Measurements from ENCODE around the gene PFKFB4. TPM values are rescaled to one million over a fixed set of nuclear protein-coding genes. Genes with fewer than 3 reads are reported as not detected.

PFKFB4 gene
- total RNA-seq, 1 donor from 2014 or later = 22.0 TPM

GRCh38 chr3:48587686-48588085, 31.1 kb upstream of the PFKFB4 start:
- FAIRE-seq = no peak
- no peak for DNase-seq (ENCODE audit: low spot score in 2 of 2)

- FAIRE-seq = no peak
These were observed 28.8 kb upstream of the PFKFB4 start for GRCh38 chr3:48585411-48585810.

GRCh38 chr3:48584836-48585235, 28.2 kb upstream of the PFKFB4 start:
- DNase-seq (ENCODE audit: low spot score in 2 of 2) (no peak), FAIRE-seq (no peak)

More at GRCh38 chr3:48585411-48585810, 28.8 kb upstream of the PFKFB4 start:
- DNase-seq (ENCODE audit: low spot score in 2 of 2) = no peak

GRCh38 chr3:48581621-48582481, 25.2 kb upstream of the PFKFB4 start:
- FAIRE-seq (no peak), DNase-seq (ENCODE audit: low spot score in 2 of 2) (no peak)

GRCh38 chr3:48576647-48577046, 20.0 kb upstream of the PFKFB4 start:
- FAIRE-seq = no peak
- DNase-seq (ENCODE audit: low spot score in 2 of 2) = no peak

- DNase-seq (ENCODE audit: low spot score in 2 of 2) (no peak), FAIRE-seq (no peak)
These were observed 18.8 kb upstream of the PFKFB4 start for GRCh38 chr3:48575366-48575765.

GRCh38 chr3:48573973-48574585, 17.5 kb upstream of the PFKFB4 start:
- DNase-seq (ENCODE audit: low spot score in 2 of 2) (no peak), FAIRE-seq (no peak)

- FAIRE-seq (no peak), DNase-seq (ENCODE audit: low spot score in 2 of 2) (no peak)
These were observed 15.9 kb upstream of the PFKFB4 start for GRCh38 chr3:48572517-48572916.

- DNase-seq (ENCODE audit: low spot score in 2 of 2) (no peak), FAIRE-seq (no peak)
These were observed 15.3 kb upstream of the PFKFB4 start for GRCh38 chr3:48571938-48572337.

GRCh38 chr3:48569808-48570450, 13.3 kb upstream of the PFKFB4 start:
- FAIRE-seq = no peak
- DNase-seq (ENCODE audit: low spot score in 2 of 2) = no peak

- FAIRE-seq = no peak
- no peak for DNase-seq (ENCODE audit: low spot score in 2 of 2)
These were observed 12.8 kb upstream of the PFKFB4 start for GRCh38 chr3:48569400-48569799.

- FAIRE-seq (no peak), DNase-seq (ENCODE audit: low spot score in 2 of 2) (no peak)
These were observed 11.9 kb upstream of the PFKFB4 start for GRCh38 chr3:48568476-48568875.

GRCh38 chr3:48567500-48567899, 10.9 kb upstream of the PFKFB4 start:
- no peak for FAIRE-seq
- no peak for DNase-seq (ENCODE audit: low spot score in 2 of 2)

GRCh38 chr3:48567090-48567489, 10.5 kb upstream of the PFKFB4 start:
- DNase-seq (ENCODE audit: low spot score in 2 of 2) (no peak), FAIRE-seq (no peak)

- no peak for FAIRE-seq
- no peak for DNase-seq (ENCODE audit: low spot score in 2 of 2)
These were observed 9.8 kb upstream of the PFKFB4 start for GRCh38 chr3:48566401-48566760.

GRCh38 chr3:48565591-48566400, 9.2 kb upstream of the PFKFB4 start:
- no peak for FAIRE-seq

GRCh38 chr3:48565186-48565585, 8.6 kb upstream of the PFKFB4 start:
- no peak for DNase-seq (ENCODE audit: low spot score in 2 of 2)
- no peak for FAIRE-seq

More at GRCh38 chr3:48565591-48566400, 9.2 kb upstream of the PFKFB4 start:
- peak in 1 of 2 donors; percentile 70 for DNase-seq (ENCODE audit: low spot score in 2 of 2)

- no peak for FAIRE-seq
- no peak for DNase-seq (ENCODE audit: low spot score in 2 of 2)
These were observed 8.1 kb upstream of the PFKFB4 start for GRCh38 chr3:48564667-48565066.

GRCh38 chr3:48564022-48564421, 7.4 kb upstream of the PFKFB4 start:
- no peak for FAIRE-seq
- DNase-seq (ENCODE audit: low spot score in 2 of 2) = peak; percentile 64 to 82

GRCh38 chr3:48563382-48563918, 6.8 kb upstream of the PFKFB4 start, which contains the start of gene UCN2:
Gene UCN2 (minus strand): TSS chr3:48563781. CDS start chr3:48563124, 657 bp downstream.
- FAIRE-seq (no peak), DNase-seq (ENCODE audit: low spot score in 2 of 2) (peak in 1 of 2 donors; percentile 21)
